HG03432 (cell line): ENCODE data around the gene SLC22A15.
"Not testable (repeated sequence)": the region's sequence is repeated elsewhere in the genome, so short reads cannot be mapped to it uniquely, and the experiment has no call there.

Source experiments
- ATAC-seq: cut with Tn5 transposase; IDR thresholded peaks from one replicate; pipeline ENCODE4 v1.9.1; 2021; ENCODE audit warnings: mild to moderate bottlenecking, moderate library complexity; ENCODE audit not compliant: unreplicated experiment

Gene SLC22A15

DNA sequence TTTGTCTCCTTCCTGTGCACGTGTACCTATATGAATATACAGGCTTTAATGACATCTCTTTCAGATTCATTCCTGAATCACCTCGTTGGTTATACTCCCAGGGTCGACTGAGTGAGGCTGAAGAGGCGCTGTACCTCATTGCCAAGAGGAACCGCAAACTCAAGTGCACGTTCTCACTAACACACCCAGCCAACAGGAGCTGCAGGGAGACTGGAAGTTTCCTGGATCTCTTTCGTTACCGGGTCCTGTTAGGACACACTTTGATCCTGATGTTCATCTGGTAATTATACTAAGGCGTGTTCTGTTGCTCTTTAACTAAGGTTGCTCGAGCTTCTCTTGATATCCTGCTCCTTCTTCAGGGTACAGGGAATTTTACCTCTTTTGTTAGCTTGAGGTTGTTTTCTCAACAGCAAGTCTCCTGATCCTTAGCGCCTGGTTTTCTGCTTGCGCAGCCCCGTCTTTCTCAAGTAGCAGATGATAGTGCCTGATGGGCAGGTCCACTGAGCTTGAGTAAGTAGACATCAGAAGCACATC lies 55.1 kb downstream of the SLC22A15 start:
- no peak for ATAC-seq

GRCh38 chr1:116033322-116033721 lies 57.0 kb downstream of the SLC22A15 start:
- no peak for ATAC-seq

- ATAC-seq: no peak
Observed at GRCh38 chr1:116036255-116036654, 59.9 kb downstream of the SLC22A15 start.

DNA sequence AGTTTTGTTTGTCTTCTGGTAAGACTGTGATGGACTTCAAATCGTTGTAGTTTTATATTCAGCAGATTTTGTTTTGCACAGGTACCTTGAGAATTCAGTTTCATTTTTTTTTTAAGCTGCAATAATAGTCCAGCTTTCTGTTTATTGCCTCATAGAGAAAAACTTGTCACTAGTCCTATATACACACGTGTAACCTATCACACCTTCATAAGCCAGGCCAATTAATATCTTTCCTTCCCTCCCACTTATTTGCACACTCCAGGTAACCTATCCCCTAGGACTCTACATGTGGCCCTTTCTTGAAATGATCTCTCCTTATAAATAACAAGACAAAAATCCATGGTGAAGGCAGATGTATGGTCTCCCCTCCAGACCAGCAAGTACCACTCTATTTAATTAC lies 62.4 kb downstream of the SLC22A15 start:
- no peak for ATAC-seq

- ATAC-seq: no peak
Observed at GRCh38 chr1:116044071-116044470, 67.8 kb downstream of the SLC22A15 start.

DNA sequence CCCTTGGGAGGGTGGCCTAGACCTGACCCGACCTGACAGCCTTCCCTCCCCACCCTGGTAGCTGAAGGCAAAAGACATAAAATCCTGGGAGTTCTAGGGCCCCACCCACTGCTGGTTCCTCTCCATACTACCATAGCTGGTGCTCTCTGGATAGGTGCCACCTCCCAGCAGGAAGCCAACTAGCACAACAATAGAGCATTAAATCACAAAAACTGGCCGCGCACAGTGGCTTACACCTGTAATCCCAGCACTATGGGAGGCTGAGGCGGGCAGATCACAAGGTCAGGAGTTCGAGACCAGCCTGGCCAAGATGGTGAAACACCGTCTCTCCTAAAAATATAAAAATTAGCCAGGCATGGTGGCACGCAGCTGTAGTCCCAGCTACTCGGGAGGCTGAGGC lies 70.6 kb downstream of the SLC22A15 start:
- ATAC-seq: not testable (repeated sequence)

- ATAC-seq: not testable (repeated sequence)
Observed at GRCh38 chr1:116051896-116052295, 75.6 kb downstream of the SLC22A15 start.

DNA sequence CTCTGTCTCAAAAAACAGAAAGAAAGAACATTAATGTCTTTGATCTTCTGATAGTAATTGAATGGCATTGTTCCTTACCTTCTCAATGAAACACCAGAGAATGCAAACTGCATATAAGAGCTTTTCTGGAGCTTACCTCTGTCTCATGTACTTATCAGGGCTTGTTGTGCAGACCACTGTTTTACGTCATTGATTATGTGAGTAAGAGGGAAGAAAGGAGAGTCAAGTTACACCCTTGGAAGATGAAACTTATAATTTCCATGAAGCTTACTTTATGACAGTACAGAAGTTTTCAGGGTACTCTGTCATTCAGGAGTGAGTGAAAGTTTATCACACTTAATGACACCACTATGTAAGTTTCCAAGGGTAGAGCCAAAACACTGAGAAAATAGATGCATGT lies 85.9 kb downstream of the SLC22A15 start:
- ATAC-seq: no peak

DNA sequence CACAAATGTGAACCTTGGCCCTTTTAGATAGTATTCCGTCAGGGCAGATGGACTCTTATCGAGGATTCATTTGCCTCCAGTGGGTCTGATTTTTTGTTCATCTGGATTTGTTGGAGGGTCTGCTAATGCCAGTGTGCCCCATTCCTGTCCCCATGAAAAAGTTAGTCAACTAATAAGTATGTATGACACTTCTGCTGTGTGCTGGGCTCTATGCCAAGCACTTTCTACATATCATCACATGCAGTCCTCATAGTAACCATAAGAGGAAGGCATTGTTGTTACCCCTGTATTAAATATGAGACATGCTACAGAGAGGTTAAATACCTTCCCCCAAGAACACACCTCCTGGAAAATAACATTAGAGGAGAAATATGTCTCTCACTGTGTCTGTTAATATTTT lies 88.3 kb downstream of the SLC22A15 start:
- no peak for ATAC-seq

DNA sequence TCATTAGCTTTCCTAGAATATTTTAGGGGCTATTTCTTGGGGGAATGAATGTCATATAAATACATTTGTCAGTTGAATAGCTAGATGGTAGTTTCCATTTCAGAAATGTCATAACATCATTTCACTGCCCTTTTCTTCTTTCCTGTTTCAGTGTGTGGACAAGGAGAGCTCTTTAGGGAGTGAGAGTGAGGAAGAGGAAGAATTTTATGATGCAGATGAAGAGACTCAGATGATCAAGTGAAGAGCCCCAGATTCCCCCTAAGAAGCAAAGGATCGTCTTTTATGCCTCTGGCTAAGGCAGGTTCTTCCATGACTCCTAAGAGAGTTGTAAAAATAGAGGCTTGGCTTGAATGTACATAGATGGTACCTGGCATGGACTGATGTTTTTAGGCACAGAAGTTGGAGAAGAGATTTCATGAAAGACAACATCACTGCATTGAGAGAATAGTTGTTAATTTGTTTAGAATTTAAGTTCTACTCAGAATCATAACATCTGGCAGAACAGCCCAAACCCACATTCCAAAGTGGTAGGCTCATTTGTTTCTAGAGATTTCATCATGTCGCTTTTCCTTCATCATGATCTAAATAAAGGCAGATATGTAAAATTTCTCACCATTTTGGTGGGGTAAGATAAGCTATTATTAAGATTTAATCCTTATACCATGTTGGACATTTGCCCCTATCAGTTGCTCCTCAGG lies 90.7 kb downstream of the SLC22A15 start:
- no peak for ATAC-seq

- ATAC-seq: no peak
Observed at GRCh38 chr1:116067566-116067890, 91.2 kb downstream of the SLC22A15 start.

DNA sequence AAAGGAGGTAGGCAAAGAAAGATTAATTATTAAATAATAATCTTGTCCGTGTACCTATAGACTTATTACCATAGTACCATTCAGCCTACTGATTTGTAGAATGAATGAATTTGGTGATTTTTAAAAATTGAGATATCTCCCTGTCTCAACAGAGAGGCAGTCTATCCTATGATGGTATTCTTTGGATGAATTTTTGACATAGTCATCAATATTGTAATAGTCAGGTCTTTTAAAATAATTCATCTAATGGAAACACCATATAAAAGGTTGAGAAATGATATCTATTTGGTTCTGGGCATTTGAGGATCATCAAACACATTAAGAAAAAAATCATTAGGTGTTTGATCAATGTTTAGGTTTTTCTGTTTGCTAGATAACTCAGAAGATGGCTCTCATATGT lies 99.3 kb downstream of the SLC22A15 start:
- ATAC-seq: no peak

- ATAC-seq: no peak
Observed at GRCh38 chr1:116075990-116076389, 99.7 kb downstream of the SLC22A15 start.

- ATAC-seq: no peak
Observed at GRCh38 chr1:116076831-116077230, 100.5 kb downstream of the SLC22A15 start.

DNA sequence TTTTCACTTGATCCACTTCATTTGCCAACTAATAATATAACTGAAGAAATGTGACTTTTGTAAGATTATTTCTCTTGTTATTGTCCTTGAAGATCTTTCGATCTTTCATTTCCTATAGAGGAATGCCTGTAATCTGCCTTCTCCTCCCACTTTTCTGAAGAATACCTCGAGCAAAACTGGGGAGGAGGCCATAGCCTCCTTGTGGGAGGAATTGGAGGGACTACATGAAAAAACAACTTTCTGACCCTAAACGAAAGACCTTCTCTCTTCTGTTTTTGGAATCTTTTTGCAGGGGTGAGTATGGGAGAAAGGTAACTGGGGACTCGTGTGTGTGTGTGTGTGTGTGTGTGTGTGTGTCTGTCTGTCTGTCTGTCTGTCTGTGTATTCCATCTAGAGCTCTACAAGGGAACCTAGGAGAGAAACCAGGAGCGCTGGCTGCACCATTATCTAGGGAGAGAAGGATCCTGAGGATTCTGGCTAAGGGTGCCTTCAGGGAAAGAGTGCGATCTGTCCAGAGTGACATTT lies 102.4 kb downstream of the SLC22A15 start:
- ATAC-seq: no peak

- ATAC-seq: no peak
Observed at GRCh38 chr1:116087628-116088027, 111.3 kb downstream of the SLC22A15 start.

GRCh38 chr1:116089870-116090269 lies 113.6 kb downstream of the SLC22A15 start:
- no peak for ATAC-seq

- no peak for ATAC-seq
Observed at GRCh38 chr1:116091083-116091482, 114.8 kb downstream of the SLC22A15 start.

DNA sequence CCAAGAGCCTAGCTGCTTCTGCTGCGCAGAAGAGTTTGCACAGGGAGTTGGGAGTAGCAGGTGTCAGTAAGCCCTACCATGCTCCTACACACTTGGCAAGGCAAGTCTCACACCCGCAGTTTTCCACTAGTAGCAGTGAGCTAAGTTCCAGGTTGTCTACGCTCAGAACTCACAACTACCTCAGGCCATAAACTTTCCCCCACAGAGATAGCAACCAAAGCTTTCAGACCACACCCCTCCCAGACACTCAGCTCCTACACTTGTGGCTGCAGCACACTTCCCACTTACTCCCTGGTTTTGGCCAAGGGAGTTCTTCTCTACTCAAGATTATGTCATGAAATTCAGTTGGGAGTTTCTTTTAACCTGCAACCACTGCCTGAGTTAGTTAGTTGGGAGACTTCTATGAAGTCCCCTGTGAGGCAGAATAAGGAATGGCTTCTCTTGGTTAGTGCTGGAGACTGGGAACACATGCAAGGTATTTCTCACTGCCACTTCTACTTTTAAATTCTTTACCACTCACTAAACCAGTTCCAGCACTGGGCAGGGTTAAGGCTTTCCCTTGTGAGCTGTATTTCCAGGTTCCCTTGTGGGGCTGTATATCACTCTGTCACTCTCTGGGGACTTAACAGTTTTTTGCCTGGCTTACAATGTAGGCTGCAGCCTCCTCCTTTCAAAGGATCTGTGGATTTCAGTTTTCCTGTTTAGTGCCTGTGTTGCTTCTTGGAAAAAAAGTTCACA lies 116.6 kb downstream of the SLC22A15 start:
- ATAC-seq: no peak

DNA sequence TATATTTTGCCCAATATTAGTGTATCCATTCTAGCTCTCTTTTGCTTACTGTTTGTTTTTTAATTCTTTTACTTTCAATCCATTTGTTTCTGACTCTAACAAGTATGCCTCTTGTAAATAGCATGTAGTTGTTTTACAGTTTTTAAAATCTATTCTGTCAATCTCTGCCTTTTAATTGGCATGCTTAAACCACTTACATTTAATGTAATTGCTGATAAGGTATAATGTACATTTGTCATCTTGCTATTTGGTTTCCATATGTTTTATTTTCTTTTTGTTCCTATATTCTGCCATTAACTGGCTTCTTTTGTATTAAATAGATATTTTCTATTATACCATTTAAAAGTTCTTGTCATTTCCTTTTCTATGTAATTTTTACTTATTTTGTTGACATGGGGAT lies 118.7 kb downstream of the SLC22A15 start:
- ATAC-seq: no peak

DNA sequence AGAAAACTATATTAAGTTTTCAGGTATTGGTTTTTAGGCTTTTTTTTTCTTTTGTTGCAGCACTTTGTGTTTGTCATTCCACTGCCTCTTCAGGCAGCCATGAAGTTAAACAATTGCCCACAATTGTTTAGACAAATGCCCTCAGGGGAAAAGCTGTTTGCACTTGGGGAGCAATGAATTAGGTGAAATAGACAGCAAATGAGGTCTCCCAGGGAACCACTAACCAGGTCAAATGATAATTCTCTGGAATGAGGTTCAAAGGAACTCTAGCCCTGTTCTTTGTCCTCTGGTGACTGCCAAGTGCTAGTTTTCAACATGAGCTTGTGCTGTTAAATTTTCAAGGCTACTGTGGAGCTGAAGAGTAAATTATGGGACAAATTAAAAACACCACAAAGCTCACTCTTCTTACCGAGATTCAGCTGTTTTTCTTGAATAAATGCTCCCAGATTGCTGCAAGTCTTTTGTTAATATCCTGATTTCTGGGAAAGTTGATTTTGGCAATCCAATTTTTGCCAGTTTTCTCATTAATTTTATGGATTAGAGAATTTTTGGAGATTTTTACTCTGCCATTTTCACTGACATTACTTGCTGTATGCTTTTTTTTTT lies 119.8 kb downstream of the SLC22A15 start:
- no peak for ATAC-seq

- ATAC-seq: no peak
Observed at GRCh38 chr1:116097626-116098025, 121.3 kb downstream of the SLC22A15 start.
